PC-9 (cell line): ENCODE measurements around the gene BTLA. TPM values are rescaled to one million over a fixed set of nuclear protein-coding genes. Genes with fewer than 3 reads are reported as not detected.
"Not testable (repeated sequence)": the region's sequence is repeated elsewhere in the genome, so short reads cannot be mapped to it uniquely, and the experiment has no call there.

Source experiments
- BruUV-seq: library from RNA; stranded (reverse); fragments of 400-500 nt; replicated peaks from 2 replicates; lab custom pipeline; 2021; lab: Mats Ljungman, UMichigan
- CTCF ChIA-PET: fragments of 300-600 bp; sonication (Branson Sonifier 250); formaldehyde crosslinking; loops from one replicate; lab custom pipeline; 2022; ENCODE audit warnings: antibody characterized with exemption; lab: Charles Lee
- POLR2A ChIA-PET: fragments of 300-600 bp; sonication (Branson Sonifier 250); formaldehyde crosslinking; loops from one replicate; lab custom pipeline; 2022; ENCODE audit warnings: antibody characterized with exemption; ENCODE audit not compliant: unreplicated experiment; lab: Charles Lee
- DNase-seq, 2 experiments: peaks; one replicate each; pipeline versions ENCODE4 v3.0.0 to v3.0.0-alpha.2; 2015 to 2022; ENCODE audit warnings: mixed read lengths in 1 of 2
- H2AFZ ChIP-seq: fragments of 200-600 bp; sonication (generic); 2 replicates; pipeline ENCODE4 v1.8.1; 2017; ENCODE audit warnings: antibody characterized with exemption
- H3F3A ChIP-seq: fragments of 200-600 bp; sonication (generic); 2 replicates; pipeline ENCODE4 v1.8.1; 2017; ENCODE audit warnings: antibody characterized with exemption, mild to moderate bottlenecking, low read depth; ENCODE audit not compliant: insufficient read depth
- H3K27ac ChIP-seq: fragments of 200-600 bp; sonication (generic); 2 replicates; pipeline ENCODE4 v1.6.1; 2016; ENCODE audit warnings: mixed run types
- H3K27me3 ChIP-seq: fragments of 200-600 bp; sonication (generic); 2 replicates; pipeline ENCODE4 v1.6.1; 2016; ENCODE audit warnings: low read depth, mixed run types; ENCODE audit not compliant: insufficient read depth
- H3K36me3 ChIP-seq: fragments of 200-600 bp; sonication (generic); 2 replicates; pipeline ENCODE4 v1.6.1; 2016; ENCODE audit warnings: low read depth, mixed run types
- H3K4me1 ChIP-seq: fragments of 200-600 bp; sonication (generic); replicated peaks from 2 replicates; pipeline ENCODE4 v1.6.1; 2016; ENCODE audit warnings: mixed run types; ENCODE audit not compliant: insufficient read depth
- H3K4me2 ChIP-seq: fragments of 200-600 bp; sonication (generic); 2 replicates; pipeline ENCODE4 v1.6.1; 2017; ENCODE audit warnings: mixed run types
- H3K4me3 ChIP-seq: fragments of 200-600 bp; sonication (generic); 2 replicates; pipeline ENCODE4 v1.6.1; 2016; ENCODE audit warnings: mixed run types
- H3K79me2 ChIP-seq: fragments of 200-600 bp; sonication (generic); 2 replicates; pipeline ENCODE4 v1.6.1; 2017; ENCODE audit warnings: low read depth, mixed run types
- H3K9me2 ChIP-seq: fragments of 200-600 bp; sonication (generic); 2 replicates; pipeline ENCODE4 v1.8.1; 2017; ENCODE audit warnings: mild to moderate bottlenecking; ENCODE audit not compliant: insufficient read depth
- H3K9me3 ChIP-seq: fragments of 200-600 bp; sonication (generic); 2 replicates; pipeline ENCODE4 v1.8.1; 2016; ENCODE audit warnings: low read depth; ENCODE audit not compliant: insufficient read depth
- H4K20me1 ChIP-seq: fragments of 200-600 bp; sonication (generic); 2 replicates; pipeline ENCODE4 v1.8.1; 2017; ENCODE audit not compliant: insufficient read depth
- CTCF ChIP-seq: fragments of 200-600 bp; sonication (generic); conservative IDR thresholded peaks from 2 replicates; pipeline ENCODE4 v1.6.1; 2017; ENCODE audit warnings: mixed run types, antibody characterized with exemption, mild to moderate bottlenecking, moderate library complexity
- EZH2 ChIP-seq: fragments of 200-600 bp; sonication (generic); IDR thresholded peaks from 2 replicates; pipeline ENCODE4 v1.8.0; 2017; ENCODE audit warnings: antibody characterized with exemption, low read depth
- intact Hi-C: fragments of 100-400 bp; cut with micrococcal nuclease; formaldehyde crosslinking; loops from one replicate; pipeline ENCODE4 v1.10.0; 2022; ENCODE audit not compliant: unreplicated experiment
- total RNA-seq: library from RNA; stranded (reverse); gene quantifications from 2 replicates; pipeline ENCODE4 v1.2.3, GENCODE V29; 2021

BTLA gene
- total RNA-seq, 1 experiment from 2014 or later, result not detected

- Histone ChIP-seq H3K27me3 (no peaks in the 10 kb centered on the region), H3K4me2 (no peak overlapping the region), H3F3A (no peaks in the 10 kb centered on the region), H3K36me3 (no peaks in the 10 kb centered on the region), H3K9me2 (no peaks in the 10 kb centered on the region), H3K9me3 (no peaks in the 10 kb centered on the region), H2AFZ (no peak overlapping the region), H3K4me1 (no peaks in the 10 kb centered on the region), H3K27ac (no peak overlapping the region), H3K4me3 (no peak overlapping the region), H3K79me2 (no peaks in the 10 kb centered on the region), H4K20me1 (no peaks in the 10 kb centered on the region)
- TF ChIP-seq EZH2 (no peak), CTCF (peak; percentile 81)
- ChIA-PET CTCF (no interaction called here), POLR2A (no interaction called here)
- no TSS peak for BruUV-seq
- intact Hi-C loops, result loop anchor here (1.0 to 10.0 kb wide), 5 partner anchors 192 to 535 kb away; no protein-coding TSS in a partner anchor
- peak; percentile 8 to 53 for DNase-seq
Observed at GRCh38 chr3:112519424-112520001, 20.2 kb upstream of the BTLA start.

DNA sequence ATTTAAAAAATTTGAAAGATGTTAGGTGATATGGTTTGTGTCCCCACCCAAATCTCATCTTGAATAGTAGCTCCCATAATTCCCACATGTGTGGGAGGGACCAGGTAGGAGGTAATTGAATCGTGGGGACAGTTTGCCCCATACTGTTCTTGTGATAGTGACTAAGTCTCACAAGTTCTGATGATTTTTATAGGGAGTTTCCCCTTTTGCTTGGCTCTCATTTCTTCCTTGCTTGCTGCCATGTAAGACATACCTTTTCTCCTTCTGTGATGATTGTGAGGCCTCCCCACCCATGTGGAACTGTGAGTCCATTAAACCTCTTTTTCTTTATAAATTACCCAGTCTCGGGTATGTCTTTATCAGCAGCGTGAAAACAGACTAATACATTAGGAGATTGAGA, 19.7 kb upstream of the BTLA start:
- H3K9me2 ChIP-seq, CTCF ChIA-PET, H3K4me1 ChIP-seq, H3K27ac ChIP-seq, POLR2A ChIA-PET, DNase-seq, H2AFZ ChIP-seq, H3K79me2 ChIP-seq, H3K9me3 ChIP-seq, H4K20me1 ChIP-seq, H3F3A ChIP-seq, BruUV-seq, H3K4me3 ChIP-seq, H3K36me3 ChIP-seq, H3K4me2 ChIP-seq, H3K27me3 ChIP-seq: not testable (repeated sequence)
- intact Hi-C loops, result loop anchor here (1.0 kb wide), 4 partner anchors 192 to 408 kb away; no protein-coding TSS in a partner anchor

- no peak overlapping the region for H3K27ac ChIP-seq
- no TSS peak for BruUV-seq
- H3K79me2 ChIP-seq, result no peaks in the 10 kb centered on the region
- ChIA-PET POLR2A (no interaction called here), CTCF (no interaction called here)
- no peaks in the 10 kb centered on the region for H3F3A ChIP-seq
- no peak overlapping the region for H3K4me2 ChIP-seq
- no peaks in the 10 kb centered on the region for H3K36me3 ChIP-seq
- peaks cover 4% of the 10 kb centered on the region; the same call in 1 of the 2 replicates for H3K9me3 ChIP-seq
- no peaks in the 10 kb centered on the region for H4K20me1 ChIP-seq
- no peak for DNase-seq
- intact Hi-C loops, result no loop called here
- H3K4me1 ChIP-seq, result no peaks in the 10 kb centered on the region
- H2AFZ ChIP-seq, result no peak overlapping the region
- no peak for TF ChIP-seq EZH2
- TF ChIP-seq CTCF, result no peak
- no peak overlapping the region for H3K4me3 ChIP-seq
- H3K27me3 ChIP-seq, result no peaks in the 10 kb centered on the region
- H3K9me2 ChIP-seq, result no peaks in the 10 kb centered on the region
Observed at GRCh38 chr3:112514527-112515128, 15.4 kb upstream of the BTLA start.
